Gastrocnemius medialis (tissue), 4 donors: ENCODE data around the gene MARCHF3. TPM values are rescaled to one million over a fixed set of nuclear protein-coding genes. Genes with fewer than 3 reads are reported as not detected.

Experiments used
- ATAC-seq, 2 donors: fragments of 150-250 bp; one replicate each; pipeline ENCODE4 v1.9.1; 2016
- DNase-seq, 2 donors: peaks; one replicate each; pipeline ENCODE4 v3.0.0-alpha.2; 2019
- H3K27ac ChIP-seq, 4 donors: fragments of 200-600 bp; sonication (generic); 1 replicate in 1 of 4; 2 replicates in 3 of 4; pipeline ENCODE4 v1.5.1; 2016 to 2018; ENCODE audit warnings: mild to moderate bottlenecking in 2 of 4, moderate library complexity in 1 of 4
- H3K27me3 ChIP-seq, 3 donors: fragments of 200-600 bp; sonication (generic) in 2 of 3; 1 replicate in 1 of 3; 2 replicates in 2 of 3; pipeline versions ENCODE4 v1.5.1 to v1.6.0; 2016 to 2019; ENCODE audit warnings: mild to moderate bottlenecking in 1 of 3, moderate library complexity in 1 of 3
- H3K36me3 ChIP-seq, 2 donors: fragments of 200-600 bp; sonication (generic) in 1 of 2; one replicate each; pipeline ENCODE4 v1.5.1; 2017 to 2018
- H3K4me1 ChIP-seq, 2 donors: fragments of 200-600 bp; sonication (generic) in 1 of 2; one replicate each; pipeline ENCODE4 v1.5.1; 2016 to 2017; ENCODE audit warnings: mild to moderate bottlenecking in 2 of 2
- H3K4me3 ChIP-seq, 4 donors: fragments of 200-600 bp; sonication (generic) in 3 of 4; 1 replicate in 1 of 4; 2 replicates in 3 of 4; pipeline ENCODE4 v1.5.1; 2016 to 2019; ENCODE audit warnings: mild to moderate bottlenecking in 2 of 4
- H3K9me3 ChIP-seq, 3 donors: fragments of 200-600 bp; sonication (generic) in 2 of 3; 1 replicate in 1 of 3; 2 replicates in 2 of 3; pipeline ENCODE4 v1.5.1; 2016 to 2019
- CTCF ChIP-seq, 5 experiments: fragments of 450-650 bp in 3 of 5; fragments of 200-600 bp in 2 of 5; sonication (generic) in 2 of 5; IDR thresholded peaks in 4 of 5; conservative IDR thresholded peaks in 1 of 5; 1 replicate in 4 of 5; 2 replicates in 1 of 5; pipeline ENCODE4 v1.5.1; 2016 to 2019; ENCODE audit warnings: antibody characterized with exemption in 5 of 5, mild to moderate bottlenecking in 3 of 5, moderate library complexity in 3 of 5
- POLR2A ChIP-seq, 2 donors: fragments of 450-650 bp; IDR thresholded peaks; one replicate each; pipeline ENCODE4 v1.6.1; 2017; ENCODE audit warnings: antibody characterized with exemption in 2 of 2, mild to moderate bottlenecking in 2 of 2, moderate library complexity in 2 of 2
- in situ Hi-C, 4 donors: fragments of 200-750 bp; cut with MboI; loops; one replicate each; pipeline versions ENCODE4 v1.15.0 to v1.8.0; 2017; ENCODE audit warnings: low sequenced_read_pairs in 4 of 4
- intact Hi-C: fragments of 100-400 bp; cut with DNase I; formaldehyde crosslinking; loops from one replicate; pipeline ENCODE4 v1.15.1; 2023; ENCODE audit warnings: low total_unique reads
- total RNA-seq, 4 donors: library from RNA; depleted of rRNA; stranded (reverse); fragments of >200 nt; gene quantifications; one replicate each; pipeline versions ENCODE4 v1.1.0 to v1.2.3, GENCODE V29; 2016

MARCHF3 gene
- total RNA-seq, 4 donors from 2014 or later, result 2.4 to 6.2 (median 3.6) TPM

- H3K27ac ChIP-seq, result no peak overlapping the region
- TF ChIP-seq CTCF (IDR thresholded peaks at IDR 0.05 in 4 of 5, conservative IDR thresholded peaks at IDR 0.05 in 1 of 5) (no peak), POLR2A (IDR thresholded peaks at IDR 0.05) (no peak)
- H3K4me1 ChIP-seq, result peaks cover 13 to 16% of the 10 kb centered on the region in 2 donors
- DNase-seq (no peak), ATAC-seq (no peak)
- H3K36me3 ChIP-seq, result peaks cover 0 to 10% of the 10 kb centered on the region in 2 donors
- H3K4me3 ChIP-seq, result no peak overlapping the region
- in situ Hi-C loops (no loop called here), intact Hi-C loops (loop anchor here (1.0 kb wide), 1 partner anchor 48 kb away; no protein-coding TSS in a partner anchor)
- no peaks in the 10 kb centered on the region for H3K27me3 ChIP-seq
- no peaks in the 10 kb centered on the region for H3K9me3 ChIP-seq
These were observed 111.8 kb downstream of the MARCHF3 start for GRCh38 chr5:126918615-126918957.

GRCh38 chr5:126917918-126918614, 112.3 kb downstream of the MARCHF3 start:
- DNase-seq, result no peak
- intact Hi-C loops, result loop anchor here (1.0 kb wide), 1 partner anchor 48 kb away; no protein-coding TSS in a partner anchor
- no peak overlapping the region for H3K4me3 ChIP-seq
- in situ Hi-C loops, result no loop called here
- no peak for ATAC-seq
- no peaks in the 10 kb centered on the region for H3K27me3 ChIP-seq
- TF ChIP-seq POLR2A (IDR thresholded peaks at IDR 0.05) (no peak), CTCF (IDR thresholded peaks at IDR 0.05 in 4 of 5, conservative IDR thresholded peaks at IDR 0.05 in 1 of 5) (no peak)
- H3K9me3 ChIP-seq, result no peaks in the 10 kb centered on the region
- H3K4me1 ChIP-seq, result peaks cover 13 to 16% of the 10 kb centered on the region in 2 donors
- H3K36me3 ChIP-seq, result peaks cover 0 to 14% of the 10 kb centered on the region in 2 donors
- no peak overlapping the region for H3K27ac ChIP-seq

- Histone ChIP-seq H3K27ac (no peak overlapping the region), H3K4me1 (peaks cover 11 to 12% of the 10 kb centered on the region in 2 donors), H3K27me3 (no peaks in the 10 kb centered on the region), H3K9me3 (no peaks in the 10 kb centered on the region), H3K36me3 (peaks cover 0 to 28% of the 10 kb centered on the region in 2 donors), H3K4me3 (no peak overlapping the region)
- DNase-seq (no peak), ATAC-seq (no peak)
- TF ChIP-seq CTCF (IDR thresholded peaks at IDR 0.05 in 4 of 5, conservative IDR thresholded peaks at IDR 0.05 in 1 of 5) (no peak), POLR2A (IDR thresholded peaks at IDR 0.05) (no peak)
- intact Hi-C loops, result no loop called here
- in situ Hi-C loops, result no loop called here
These were observed 114.9 kb downstream of the MARCHF3 start for GRCh38 chr5:126915496-126915895.

GRCh38 chr5:126914801-126915436, 115.4 kb downstream of the MARCHF3 start:
- no peak for ATAC-seq
- DNase-seq, result no peak
- H3K36me3 ChIP-seq, result peaks cover 0 to 28% of the 10 kb centered on the region in 2 donors
- H3K4me1 ChIP-seq, result peaks cover 7 to 9% of the 10 kb centered on the region in 2 donors
- no peaks in the 10 kb centered on the region for H3K9me3 ChIP-seq
- in situ Hi-C loops (no loop called here), intact Hi-C loops (no loop called here)
- no peak for TF ChIP-seq POLR2A (IDR thresholded peaks at IDR 0.05)
- no peak for TF ChIP-seq CTCF (IDR thresholded peaks at IDR 0.05 in 4 of 5, conservative IDR thresholded peaks at IDR 0.05 in 1 of 5)
- H3K4me3 ChIP-seq, result no peak overlapping the region
- no peaks in the 10 kb centered on the region for H3K27me3 ChIP-seq
- no peak overlapping the region for H3K27ac ChIP-seq
